Measurements from ENCODE around the gene HNRNPA1. TPM values are rescaled to one million over a fixed set of nuclear protein-coding genes. Genes with fewer than 3 reads are reported as not detected.

Gene HNRNPA1
- total and polyA plus RNA-seq, 9 of the 15 experiments (the other 6 are each of a cell fraction or from before 2014, with no cell fraction given): 1,166 to 2,703 (median 1,815) TPM

- TF ChIP-seq E2F8 (IDR thresholded peaks at IDR 0.05; ENCODE audit: low read depth, partially characterized antibody) (no peak), XRCC5 (IDR thresholded peaks at IDR 0.05; ENCODE audit: low read depth, low read length) (no peak), CREM (IDR thresholded peaks at IDR 0.05; ENCODE audit: low read depth) (peak; percentile 4; the same call in 1 of the 2 replicates), NR4A1 (CRISPR knock-in tag; IDR thresholded peaks at IDR 0.05) (no peak), NR4A1 (tag; IDR thresholded peaks at IDR 0.05) (no peak), PKNOX1 (IDR thresholded peaks at IDR 0.05) (0 out of 2 replicates have a peak, but pooled peaks have one; percentile 49), FOXM1 (IDR thresholded peaks at IDR 0.05; ENCODE audit: low read depth) (no peak), FOXM1 (CRISPR knock-in tag; IDR thresholded peaks at IDR 0.05; ENCODE audit: low read depth) (0 out of 2 replicates have a peak, but pooled peaks have one; percentile 32), SIRT6 (IDR thresholded peaks at IDR 0.05; ENCODE audit: low read depth, low read length) (peak; percentile 60), ZHX1 (conservative IDR thresholded peaks at IDR 0.05; ENCODE audit: low read length) (no peak), MLX (CRISPR knock-in tag; conservative IDR thresholded peaks at IDR 0.05) (no peak), RREB1 (CRISPR knock-in tag; IDR thresholded peaks at IDR 0.05) (peak; percentile 62; the same call in 1 of the 2 replicates)
These were observed 14.5 kb downstream of the HNRNPA1 start (continued) for GRCh38 chr12:54294953-54295566.

Data from K562 (cell line).